Lower lobe of right lung (tissue), 2 donors: ENCODE data around the gene MYZAP. TPM values are rescaled to one million over a fixed set of nuclear protein-coding genes. Genes with fewer than 3 reads are reported as not detected.

Experiments used
- ATAC-seq, 2 donors: fragments of 200-7000 bp; cut with Tn5 transposase; one replicate each; pipeline ENCODE4 v1.9.1; 2020 to 2022; ENCODE audit warnings: mild to moderate bottlenecking in 2 of 2, moderate library complexity in 2 of 2
- DNase-seq: peaks from one replicate; pipeline ENCODE4 v3.0.0-alpha.2; 2020
- H3K27ac ChIP-seq: fragments of 200-600 bp; one replicate; pipeline ENCODE4 v1.8.0; 2022
- H3K27me3 ChIP-seq: fragments of 200-600 bp; one replicate; pipeline ENCODE4 v1.8.0; 2022; ENCODE audit warnings: low read depth
- H3K36me3 ChIP-seq: fragments of 200-600 bp; one replicate; pipeline ENCODE4 v1.8.0; 2022; ENCODE audit warnings: mild to moderate bottlenecking
- H3K4me1 ChIP-seq: fragments of 200-600 bp; one replicate; pipeline ENCODE4 v1.8.0; 2022
- H3K4me3 ChIP-seq: fragments of 200-600 bp; one replicate; pipeline ENCODE4 v1.8.0; 2022; ENCODE audit warnings: mild to moderate bottlenecking
- H3K9me3 ChIP-seq: fragments of 200-600 bp; one replicate; pipeline ENCODE4 v1.8.0; 2022
- intact Hi-C: fragments of 100-400 bp; cut with DNase I; formaldehyde crosslinking; loops from one replicate; pipeline ENCODE4 v1.11.0; 2022
- total RNA-seq: library from RNA; stranded (reverse); fragmentation: NEBNext Ultra II Directional; extraction: Animal tissue kit (Norgen Biotek cat#: 25700); gene quantifications from one replicate; pipeline ENCODE4 v1.2.1, GENCODE V29; 2021
- TF ChIP-seq, protein P1 (sequence below): fragments of 200-600 bp; IDR thresholded peaks from one replicate; pipeline ENCODE4 v1.8.0; 2022; ENCODE audit warnings: antibody characterized with exemption, mild to moderate bottlenecking
- donor health status: DM: no; HTN: yes; CAD: no; lungs with severe emphysema.

MYZAP gene
- total RNA-seq, 1 donor from 2014 or later: 41.3 TPM

DNA sequence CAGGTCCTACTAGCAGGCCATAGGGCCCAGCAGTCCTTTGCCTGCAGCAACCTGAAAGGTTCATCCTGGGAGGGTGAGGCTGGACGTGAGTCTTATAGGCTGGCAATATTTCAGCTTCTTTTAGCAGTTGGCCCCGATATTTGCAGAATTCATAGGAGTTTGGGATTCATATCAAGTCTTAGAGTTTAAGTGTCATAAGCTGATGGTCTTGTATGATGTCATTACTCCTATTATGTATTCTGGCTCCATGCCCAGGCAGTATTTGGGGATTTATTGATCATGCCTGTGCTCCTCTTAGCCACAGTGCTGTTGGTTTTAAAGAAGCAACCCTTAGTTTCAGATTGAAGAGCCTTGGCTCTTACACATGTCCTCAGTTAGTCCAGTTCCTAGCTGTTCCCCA, 73.5 kb downstream of the MYZAP start:
- no peaks in the 10 kb centered on the region for H3K27me3 ChIP-seq
- no peak overlapping the region for H3K4me3 ChIP-seq
- no peak overlapping the region for H3K27ac ChIP-seq
- ATAC-seq (no peak), DNase-seq (no peak)
- intact Hi-C loops: no loop called here
- peaks cover 11% of the 10 kb centered on the region for H3K4me1 ChIP-seq
- TF ChIP-seq, protein P1, sequence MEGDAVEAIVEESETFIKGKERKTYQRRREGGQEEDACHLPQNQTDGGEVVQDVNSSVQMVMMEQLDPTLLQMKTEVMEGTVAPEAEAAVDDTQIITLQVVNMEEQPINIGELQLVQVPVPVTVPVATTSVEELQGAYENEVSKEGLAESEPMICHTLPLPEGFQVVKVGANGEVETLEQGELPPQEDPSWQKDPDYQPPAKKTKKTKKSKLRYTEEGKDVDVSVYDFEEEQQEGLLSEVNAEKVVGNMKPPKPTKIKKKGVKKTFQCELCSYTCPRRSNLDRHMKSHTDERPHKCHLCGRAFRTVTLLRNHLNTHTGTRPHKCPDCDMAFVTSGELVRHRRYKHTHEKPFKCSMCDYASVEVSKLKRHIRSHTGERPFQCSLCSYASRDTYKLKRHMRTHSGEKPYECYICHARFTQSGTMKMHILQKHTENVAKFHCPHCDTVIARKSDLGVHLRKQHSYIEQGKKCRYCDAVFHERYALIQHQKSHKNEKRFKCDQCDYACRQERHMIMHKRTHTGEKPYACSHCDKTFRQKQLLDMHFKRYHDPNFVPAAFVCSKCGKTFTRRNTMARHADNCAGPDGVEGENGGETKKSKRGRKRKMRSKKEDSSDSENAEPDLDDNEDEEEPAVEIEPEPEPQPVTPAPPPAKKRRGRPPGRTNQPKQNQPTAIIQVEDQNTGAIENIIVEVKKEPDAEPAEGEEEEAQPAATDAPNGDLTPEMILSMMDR: no peak
- H3K36me3 ChIP-seq: no peaks in the 10 kb centered on the region
- no peaks in the 10 kb centered on the region for H3K9me3 ChIP-seq

GRCh38 chr15:57665939-57666338, 74.2 kb downstream of the MYZAP start:
- TF ChIP-seq, protein P1: no peak
- intact Hi-C loops: no loop called here
- no peak overlapping the region for H3K27ac ChIP-seq

DNA sequence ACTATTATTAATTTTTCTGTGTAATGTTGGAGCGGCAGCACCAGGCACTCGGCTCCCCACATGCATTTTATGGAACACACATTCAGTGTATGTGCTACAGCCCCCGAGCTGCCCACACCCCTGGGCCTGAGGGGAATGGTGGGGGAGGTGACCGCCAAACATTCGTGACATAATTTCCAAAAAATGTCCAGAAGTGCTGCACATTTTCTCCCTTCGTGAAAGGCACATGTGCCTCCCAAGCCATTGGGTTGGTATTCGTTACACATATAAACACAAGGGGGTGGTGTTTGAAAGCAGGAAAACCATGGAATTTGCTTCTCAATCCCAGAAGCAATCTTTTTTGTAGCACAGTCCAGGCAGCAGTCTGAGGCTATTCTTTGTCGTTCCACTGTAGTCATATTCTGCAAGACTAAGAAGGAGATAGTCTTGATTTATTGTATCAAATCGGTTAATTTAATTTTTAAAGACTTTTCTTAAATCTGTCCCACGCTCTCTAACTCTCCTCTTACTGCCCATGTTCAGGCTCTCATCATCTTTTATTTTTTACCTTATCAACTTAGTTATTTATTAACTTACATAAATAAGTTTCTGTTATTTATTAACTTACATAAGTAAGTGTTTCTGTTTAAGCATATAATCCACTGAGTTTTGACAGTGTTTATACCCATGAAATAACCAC, 75.6 kb downstream of the MYZAP start:
- DNase-seq (no peak), ATAC-seq (peak; percentile 62 to 79)
- H3K36me3 ChIP-seq: no peaks in the 10 kb centered on the region
- TF ChIP-seq, protein P1: peak; percentile 48
- no peaks in the 10 kb centered on the region for H3K27me3 ChIP-seq
- no peak overlapping the region for H3K27ac ChIP-seq
- H3K4me3 ChIP-seq: no peak overlapping the region
- peaks cover 11% of the 10 kb centered on the region for H3K4me1 ChIP-seq
- intact Hi-C loops: no loop called here
- no peaks in the 10 kb centered on the region for H3K9me3 ChIP-seq

More at GRCh38 chr15:57665939-57666338, 74.2 kb downstream of the MYZAP start:
- Histone ChIP-seq H3K4me1 (peaks cover 11% of the 10 kb centered on the region), H3K36me3 (no peaks in the 10 kb centered on the region), H3K9me3 (no peaks in the 10 kb centered on the region), H3K27me3 (no peaks in the 10 kb centered on the region), H3K4me3 (no peak overlapping the region)
- ATAC-seq (no peak), DNase-seq (no peak)

DNA sequence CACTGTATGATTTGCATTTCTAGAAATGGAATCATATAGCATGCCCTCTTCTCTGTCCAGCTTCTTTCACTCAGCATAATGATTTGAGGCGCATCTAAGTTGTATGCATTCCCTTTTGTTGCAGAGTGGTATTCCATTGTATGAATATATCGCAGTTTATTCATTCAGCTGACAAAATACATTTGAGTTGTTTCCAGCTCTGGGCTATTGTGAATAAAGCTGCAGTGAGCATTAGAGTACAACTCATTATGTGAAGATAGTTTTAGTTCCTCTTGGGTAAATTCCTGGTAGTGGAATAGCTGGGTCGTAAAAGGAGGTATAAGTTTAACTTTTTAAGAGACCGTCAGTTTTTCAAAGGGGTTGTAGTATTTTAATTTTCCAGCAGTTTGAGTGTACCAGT, 76.3 kb downstream of the MYZAP start:
- DNase-seq (no peak), ATAC-seq (no peak)
- Histone ChIP-seq H3K4me1 (peaks cover 11% of the 10 kb centered on the region), H3K27me3 (no peaks in the 10 kb centered on the region), H3K36me3 (no peaks in the 10 kb centered on the region), H3K4me3 (no peak overlapping the region), H3K27ac (no peak overlapping the region), H3K9me3 (no peaks in the 10 kb centered on the region)
- TF ChIP-seq, protein P1: no peak
- intact Hi-C loops: no loop called here

DNA sequence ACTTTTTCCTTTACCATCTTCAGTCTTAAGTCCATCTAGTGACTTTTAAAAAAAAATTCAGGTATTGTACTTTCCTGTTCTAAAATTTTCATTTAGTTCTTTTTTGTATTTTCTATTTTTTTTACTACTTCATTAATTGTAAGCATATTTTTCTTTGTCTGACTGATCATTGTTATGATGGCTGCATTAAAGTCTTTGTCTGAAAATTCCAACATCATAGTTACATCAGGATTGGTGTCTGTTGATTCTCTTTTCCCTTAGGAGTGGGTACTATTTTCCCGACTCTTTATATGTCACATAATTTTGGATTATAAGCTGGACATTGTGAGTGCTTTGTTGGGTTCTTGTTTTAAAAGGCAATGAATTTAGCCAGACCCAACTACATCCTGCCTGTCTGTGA, 79.9 kb downstream of the MYZAP start:
- no peak for ATAC-seq
- Histone ChIP-seq H3K4me1 (peaks cover 11% of the 10 kb centered on the region), H3K27ac (no peak overlapping the region), H3K4me3 (no peak overlapping the region), H3K27me3 (no peaks in the 10 kb centered on the region), H3K36me3 (no peaks in the 10 kb centered on the region), H3K9me3 (no peaks in the 10 kb centered on the region)
- TF ChIP-seq, protein P1: no peak
- intact Hi-C loops: no loop called here
- no peak for DNase-seq
